GM19438 (cell line): Measurements from ENCODE around the gene EPHB1.
"Not testable (repeated sequence)": the region's sequence is repeated elsewhere in the genome, so short reads cannot be mapped to it uniquely, and the experiment has no call there.

ENCODE experiments used
- ATAC-seq: cut with Tn5 transposase; IDR thresholded peaks from one replicate; pipeline ENCODE4 v1.9.1; 2021; ENCODE audit warnings: low read depth; ENCODE audit not compliant: unreplicated experiment

EPHB1 gene

DNA sequence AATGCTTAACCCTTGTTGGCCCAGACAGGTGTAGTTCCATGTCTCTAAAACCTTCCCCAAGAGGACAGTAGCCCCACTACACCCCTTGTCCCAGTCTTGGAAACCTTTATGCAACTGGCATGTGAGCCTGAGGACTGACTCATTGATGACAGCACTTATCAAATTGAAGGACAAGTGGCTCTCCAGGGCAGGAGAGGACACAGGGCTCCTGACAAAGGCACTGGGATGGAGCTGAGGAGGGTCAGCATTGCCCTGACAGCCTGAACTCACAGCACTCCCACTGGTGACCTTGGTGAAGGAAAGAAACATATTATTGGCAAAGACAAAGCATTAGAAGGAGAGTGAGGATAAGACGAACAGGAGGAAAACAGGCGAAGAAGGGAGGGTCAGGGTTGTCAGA lies 139.9 kb downstream of the EPHB1 start:
- no peak for ATAC-seq

DNA sequence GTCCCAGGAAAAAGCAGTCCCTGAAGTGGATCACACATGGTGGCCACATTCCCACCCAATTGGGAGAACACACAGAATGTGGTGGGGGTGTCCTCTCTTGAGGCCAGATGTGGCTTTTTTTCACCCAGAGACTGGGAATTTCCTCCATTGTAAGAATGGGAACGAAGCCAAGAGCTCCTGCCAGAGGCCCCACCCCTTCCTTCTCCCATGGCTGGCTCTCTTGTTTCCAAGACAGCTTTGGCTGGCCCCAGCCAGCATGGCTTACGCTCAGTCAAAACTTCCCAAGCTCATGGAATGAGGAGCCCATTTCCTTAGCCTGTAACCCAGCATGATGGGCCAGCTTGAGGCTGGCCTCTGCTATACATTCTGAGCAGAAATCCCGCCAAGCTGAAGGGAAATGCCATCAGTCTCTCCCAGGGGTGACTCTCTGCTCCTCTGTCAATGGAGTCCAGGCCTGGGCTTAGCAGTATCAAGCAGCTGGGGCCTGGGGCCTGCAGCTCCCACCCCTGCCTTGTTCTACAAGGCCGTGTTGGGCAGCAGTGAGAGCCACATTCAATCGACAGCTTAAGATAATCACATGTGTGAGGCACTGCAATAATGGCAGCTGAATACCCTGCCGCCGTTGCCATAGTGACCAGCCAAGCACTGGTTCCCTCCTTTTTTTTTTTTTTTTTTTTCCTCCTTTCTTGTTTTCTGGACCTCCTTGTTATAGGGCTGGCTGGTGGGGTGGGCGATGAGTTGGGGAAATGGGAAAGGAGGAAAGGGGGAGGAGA lies 142.4 kb downstream of the EPHB1 start:
- no peak for ATAC-seq

DNA sequence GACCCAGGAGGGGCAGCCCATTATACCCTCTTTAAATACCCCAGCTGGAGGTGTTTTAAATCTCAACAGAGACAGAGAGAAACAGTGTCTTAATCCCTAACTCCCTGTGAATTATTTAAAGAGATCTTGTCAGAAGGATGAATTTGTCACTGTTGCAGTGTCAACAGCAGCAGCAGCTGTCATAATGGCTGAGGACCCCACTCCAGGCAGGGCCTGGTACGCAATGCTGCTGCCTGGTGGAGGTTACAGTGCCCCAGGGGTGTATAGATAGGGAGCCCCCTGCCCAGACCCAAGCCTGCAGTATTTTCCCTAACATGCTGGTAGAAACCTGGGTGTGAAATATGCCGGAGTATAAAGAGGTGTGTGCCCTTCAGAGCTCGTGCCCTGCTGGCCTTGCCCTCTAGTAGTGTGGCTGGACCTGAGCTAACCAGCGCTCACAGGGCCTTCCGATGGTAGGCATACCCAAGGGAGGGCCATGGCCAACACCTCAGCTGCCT lies 143.0 kb downstream of the EPHB1 start:
- no peak for ATAC-seq

GRCh38 chr3:134939978-134940377 lies 144.9 kb downstream of the EPHB1 start:
- no peak for ATAC-seq

GRCh38 chr3:134941820-134942219 lies 146.8 kb downstream of the EPHB1 start:
- no peak for ATAC-seq

DNA sequence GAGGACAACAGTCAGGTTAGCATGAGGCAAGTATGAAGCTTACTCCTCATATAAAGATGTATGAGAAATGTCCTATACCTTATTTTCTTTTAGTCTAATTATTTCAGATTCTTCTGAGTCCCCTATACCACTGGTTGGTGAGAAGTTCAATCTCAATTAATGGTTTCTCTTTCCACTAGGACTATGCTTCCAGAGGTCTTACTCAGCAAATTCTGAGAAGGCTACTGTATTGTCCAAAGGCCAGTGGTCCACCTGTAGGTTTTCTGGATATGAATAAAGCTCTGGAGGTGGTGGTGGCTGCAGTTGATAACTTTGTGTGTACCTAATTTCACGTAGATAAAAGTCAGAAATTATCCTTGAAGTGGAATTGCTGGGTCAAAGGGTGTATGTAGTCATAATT lies 149.4 kb downstream of the EPHB1 start:
- no peak for ATAC-seq

- no peak for ATAC-seq
Observed at GRCh38 chr3:134949150-134949549, 154.1 kb downstream of the EPHB1 start.

- no peak for ATAC-seq
Observed at GRCh38 chr3:134952371-134952770, 157.3 kb downstream of the EPHB1 start.

- no peak for ATAC-seq
Observed at GRCh38 chr3:134955874-134956273, 160.8 kb downstream of the EPHB1 start.

DNA sequence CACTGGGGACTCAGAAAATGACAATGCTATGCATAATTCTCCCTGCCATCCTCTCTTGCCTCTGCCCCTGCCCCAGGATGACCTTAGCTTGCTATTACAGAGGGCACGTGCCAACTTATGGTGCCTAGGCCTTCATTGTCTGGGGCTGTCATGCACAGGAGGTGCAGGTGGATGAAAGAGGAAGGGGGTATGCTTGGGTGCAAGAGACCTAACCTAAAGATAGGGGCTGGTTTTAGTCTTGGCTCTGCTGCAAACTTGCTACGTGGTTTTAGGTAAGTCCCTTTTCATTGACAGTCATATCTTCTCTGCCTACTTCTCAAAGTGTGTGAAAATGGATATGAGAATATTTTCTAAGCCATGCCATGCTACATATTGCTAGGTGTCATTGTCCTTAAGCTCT lies 161.3 kb downstream of the EPHB1 start:
- ATAC-seq = no peak

GRCh38 chr3:134956844-134957243 lies 161.8 kb downstream of the EPHB1 start:
- ATAC-seq = no peak

- no peak for ATAC-seq
Observed at GRCh38 chr3:134959516-134959915, 164.5 kb downstream of the EPHB1 start.

- ATAC-seq = no peak
Observed at GRCh38 chr3:134964226-134964625, 169.2 kb downstream of the EPHB1 start.

GRCh38 chr3:134965865-134966481 lies 170.9 kb downstream of the EPHB1 start:
- ATAC-seq = no peak

DNA sequence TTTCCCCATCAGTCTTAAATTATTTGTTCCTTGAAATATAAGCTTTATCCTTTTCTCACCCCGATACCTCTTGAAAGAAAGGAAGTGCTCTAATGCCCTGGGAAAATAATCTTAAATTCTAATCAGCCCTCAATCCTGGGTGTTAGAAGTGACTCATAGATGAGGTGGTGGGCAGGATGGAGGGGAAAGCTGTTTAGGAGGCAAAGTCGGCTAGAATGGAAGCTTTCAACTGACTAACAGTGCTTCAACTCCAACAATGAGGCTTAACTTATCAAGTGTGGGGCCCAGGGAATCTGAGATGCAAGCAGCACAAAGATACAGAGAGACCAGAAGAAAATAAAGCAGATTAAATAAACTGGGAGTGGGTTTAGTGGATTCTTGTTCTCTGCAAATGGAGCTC lies 175.8 kb downstream of the EPHB1 start:
- ATAC-seq = no peak

- no peak for ATAC-seq
Observed at GRCh38 chr3:134971306-134971705, 176.2 kb downstream of the EPHB1 start.

GRCh38 chr3:134971907-134972306 lies 176.8 kb downstream of the EPHB1 start:
- ATAC-seq = not testable (repeated sequence)

DNA sequence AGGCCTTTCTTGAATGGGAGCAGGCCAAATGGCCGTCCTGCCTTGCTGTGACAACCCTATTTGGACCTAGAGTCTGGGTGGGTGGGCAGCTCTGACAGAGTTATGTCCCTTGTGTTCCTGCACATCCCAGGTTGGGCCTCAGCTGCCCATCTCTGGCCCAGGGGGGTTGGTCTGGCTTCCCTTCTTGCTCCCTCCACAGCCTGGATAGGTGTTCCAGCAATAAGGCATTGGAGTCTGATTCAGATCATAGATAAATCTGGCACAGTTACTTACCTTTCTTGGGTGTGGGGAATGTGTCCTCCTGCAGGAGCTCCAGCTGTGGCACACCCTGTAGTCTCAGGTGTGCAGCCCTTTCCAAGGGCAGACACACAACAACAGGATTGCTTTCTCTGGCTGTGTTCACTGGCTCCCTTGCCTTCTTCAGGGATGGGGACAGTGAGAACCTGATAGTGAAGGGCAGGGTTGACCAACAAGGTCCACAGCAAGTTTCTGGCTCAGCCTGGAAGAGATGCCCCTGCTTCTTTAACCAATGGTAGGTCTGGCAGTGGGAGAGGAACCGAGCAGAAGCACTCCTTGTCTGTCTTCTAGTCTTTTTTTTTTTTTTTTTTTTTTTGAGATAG lies 177.9 kb downstream of the EPHB1 start:
- ATAC-seq = no peak

GRCh38 chr3:134974624-134975023 lies 179.6 kb downstream of the EPHB1 start:
- no peak for ATAC-seq

DNA sequence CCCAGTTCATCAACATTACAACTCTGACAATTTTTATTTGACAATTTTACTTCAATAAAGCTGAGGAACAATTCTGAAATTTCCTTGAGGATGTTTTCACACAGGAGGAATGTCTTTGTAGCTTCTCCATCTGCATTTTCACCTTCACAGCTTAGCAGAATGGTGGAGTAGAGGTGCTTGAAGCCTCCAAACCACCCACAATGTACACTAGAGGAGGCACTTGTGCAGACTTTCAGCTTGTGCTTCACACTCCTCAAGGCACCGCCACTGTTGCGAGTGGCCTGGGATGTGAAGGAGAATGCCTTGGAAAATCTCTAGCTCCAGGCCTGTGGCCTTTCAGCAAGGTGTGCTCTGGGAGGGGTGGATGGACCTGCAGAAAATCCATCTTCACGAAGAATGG lies 181.9 kb downstream of the EPHB1 start:
- ATAC-seq = no peak

DNA sequence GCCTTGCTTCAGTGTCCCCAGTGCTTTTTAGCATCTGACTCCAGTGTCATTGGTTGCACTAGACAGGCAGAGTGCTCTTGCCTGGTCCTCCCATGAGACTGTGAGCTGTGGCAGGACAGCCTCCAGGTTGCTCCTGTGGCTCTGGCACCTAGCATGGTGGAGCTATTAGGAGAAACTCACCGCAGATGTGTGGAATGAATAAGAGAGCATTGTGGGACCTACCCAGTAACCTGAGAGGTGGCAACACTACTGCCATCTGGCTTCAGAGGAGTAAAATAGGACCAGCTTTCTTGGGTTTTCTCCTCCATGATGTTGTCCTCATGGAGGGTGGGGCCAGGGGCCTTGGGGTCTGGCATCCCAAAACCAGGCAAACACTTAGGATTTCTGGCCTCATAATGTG lies 183.6 kb downstream of the EPHB1 start:
- ATAC-seq = no peak
